MM.1S (cell line): ENCODE measurements around the gene ELOA.

ENCODE experiments used
- CTCF ChIP-seq: fragments of 300-600 bp; sonication (generic); IDR thresholded peaks from 2 replicates; pipeline ENCODE4 v1.5.1; 2016; ENCODE audit warnings: antibody characterized with exemption, low read length, mixed read lengths
- EZH2 ChIP-seq: fragments of 300-600 bp; sonication (generic); optimal IDR thresholded peaks from 2 replicates; pipeline ENCODE3; 2017; ENCODE audit warnings: low read depth, mild to moderate bottlenecking, antibody characterized with exemption, low read length, mixed read lengths

- TF ChIP-seq CTCF (no peak), EZH2 (no peak)
Measured at GRCh38 chr1:23701996-23702395, 41.3 kb upstream of the ELOA start.
